GM12878 (cell line): ENCODE data around the gene UNC5B. TPM values are rescaled to one million over a fixed set of nuclear protein-coding genes. Genes with fewer than 3 reads are reported as not detected.

Source experiments
- ATAC-seq: fragments of 200-7000 bp; cut with Tn5 transposase; 3 replicates; pipeline ENCODE4 v1.9.1; 2020; ENCODE audit warnings: mild to moderate bottlenecking, moderate library complexity
- BruUV-seq: library from RNA; stranded (reverse); fragments of 400-500 nt; replicated peaks from 2 replicates; lab custom pipeline; 2021; lab: Mats Ljungman, UMichigan
- CTCF ChIA-PET: fragments of 300-600 bp; sonication (Branson Sonifier 250); formaldehyde crosslinking; extraction: SDS; loops from one replicate; lab custom pipeline; 2021; ENCODE audit warnings: inconsistent platforms; lab: Yijun Ruan, JAX
- POLR2A ChIA-PET: fragments of 350-600 bp; formaldehyde crosslinking; extraction: SDS; loops from one replicate; lab custom pipeline; 2021; ENCODE audit warnings: inconsistent platforms; lab: Charles Lee
- RAD21 ChIA-PET: fragments of 300-600 bp; sonication (Branson Sonifier 250); formaldehyde crosslinking; loops from one replicate; lab custom pipeline; 2023; ENCODE audit warnings: antibody characterized with exemption; ENCODE audit not compliant: unreplicated experiment; lab: Charles Lee
- SMC1A ChIA-PET: fragments of 300-600 bp; sonication (Branson Sonifier 250); formaldehyde crosslinking; loops from one replicate; lab custom pipeline; 2023; ENCODE audit not compliant: unreplicated experiment, uncharacterized antibody; lab: Charles Lee
- DNase-seq: peaks from one replicate; pipeline ENCODE4 v3.0.0-alpha.2; 2011; ENCODE audit warnings: low read depth, low spot score
- FAIRE-seq: peaks from 3 replicates; lab custom pipeline; 2011; peaks lifted over from hg19 to GRCh38; lab: Jason Lieb, UNC
- H2AFZ ChIP-seq: 2 replicates; pipeline ENCODE4 v1.6.0; 2011; ENCODE audit warnings: low read depth, low read length, control low read depth; ENCODE audit not compliant: control insufficient read depth
- H3K27ac ChIP-seq: 2 replicates; pipeline ENCODE4 v1.5.1; 2011; ENCODE audit warnings: control low read depth; ENCODE audit not compliant: control insufficient read depth, insufficient read depth
- H3K27me3 ChIP-seq, 2 experiments: replicated peaks in 1 of 2; 2 replicates each; pipeline versions ENCODE4 v1.6.0 to v1.6.1; 2011; ENCODE audit warnings: low read length in 1 of 2; ENCODE audit not compliant: control insufficient read depth in 2 of 2, insufficient read depth in 2 of 2
- H3K36me3 ChIP-seq, 2 experiments: 2 replicates each; pipeline ENCODE4 v1.5.1; 2011; ENCODE audit warnings: low read length in 1 of 2; ENCODE audit not compliant: control insufficient read depth in 2 of 2, insufficient read depth in 2 of 2
- H3K4me1 ChIP-seq: 2 replicates; pipeline ENCODE4 v1.6.1; 2011; ENCODE audit warnings: mild to moderate bottlenecking, low read length, moderate library complexity, mixed read lengths; ENCODE audit not compliant: control insufficient read depth, insufficient read depth
- H3K4me2 ChIP-seq: 2 replicates; pipeline ENCODE4 v1.6.0; 2011; ENCODE audit warnings: control low read depth; ENCODE audit not compliant: control insufficient read depth, insufficient read depth
- H3K4me3 ChIP-seq: fragments of 200-600 bp; sonication (generic); 2 replicates; pipeline ENCODE4 v1.5.1; 2016
- H3K79me2 ChIP-seq: 2 replicates; pipeline ENCODE4 v1.6.0; 2011; ENCODE audit warnings: low read length; ENCODE audit not compliant: control insufficient read depth, insufficient read depth
- H3K9ac ChIP-seq: 2 replicates; pipeline ENCODE4 v1.8.0; 2011; ENCODE audit warnings: low read length, control low read depth, mixed read lengths; ENCODE audit not compliant: control insufficient read depth, insufficient read depth
- H3K9me3 ChIP-seq: replicated peaks from 3 replicates; pipeline ENCODE4 v1.5.1; 2011; ENCODE audit warnings: mild to moderate bottlenecking, low read length; ENCODE audit not compliant: control insufficient read depth, insufficient read depth
- H4K20me1 ChIP-seq: 2 replicates; pipeline ENCODE4 v1.6.0; 2011; ENCODE audit not compliant: control insufficient read depth, insufficient read depth
- CBX3 ChIP-seq: fragments of 200-600 bp; sonication (generic); IDR thresholded peaks from 2 replicates; pipeline ENCODE4 v1.6.1; 2016; ENCODE audit warnings: low read depth, borderline replicate concordance
- FOS ChIP-seq: IDR thresholded peaks from 3 replicates; pipeline ENCODE4 v1.6.1; 2011; ENCODE audit warnings: borderline replicate concordance; ENCODE audit not compliant: insufficient read length; ENCODE audit errors: extremely low read depth
- HDAC6 ChIP-seq: fragments of 200-600 bp; sonication (generic); IDR thresholded peaks from one replicate; pipeline ENCODE4 v1.8.0; 2017; ENCODE audit warnings: antibody characterized with exemption; ENCODE audit not compliant: unreplicated experiment
- HDGF ChIP-seq: fragments of 450-650 bp; IDR thresholded peaks from 2 replicates; pipeline ENCODE4 v1.6.1; 2016; ENCODE audit warnings: antibody characterized with exemption
- MXI1 ChIP-seq: fragments of 150-350 bp; IDR thresholded peaks from 2 replicates; pipeline ENCODE4 v1.6.1; 2011; ENCODE audit warnings: low read depth, mild to moderate bottlenecking, inconsistent platforms, low read length, improper control_type of control experiment
- NFYB ChIP-seq: IDR thresholded peaks from 2 replicates; pipeline ENCODE4 v1.6.1; 2011; ENCODE audit warnings: low read depth, mild to moderate bottlenecking, low read length, improper control_type of control experiment, moderate library complexity; ENCODE audit not compliant: insufficient read depth
- NR2F1 ChIP-seq: fragments of 450-650 bp; conservative IDR thresholded peaks from 2 replicates; pipeline ENCODE4 v1.6.1; 2017; ENCODE audit warnings: mild to moderate bottlenecking
- POLR2A ChIP-seq: IDR thresholded peaks from 2 replicates; pipeline ENCODE4 v1.6.1; 2011; ENCODE audit warnings: low read depth, mild to moderate bottlenecking, low read length
- PRDM15 ChIP-seq: fragments of 450-650 bp; formaldehyde crosslinking; IDR thresholded peaks from 2 replicates; pipeline ENCODE4 v1.4.0; 2020; ENCODE audit warnings: mild to moderate bottlenecking, moderate library complexity
- RAD21 ChIP-seq: IDR thresholded peaks from 2 replicates; pipeline ENCODE4 v1.6.1; 2011; ENCODE audit warnings: mild to moderate bottlenecking, low read depth, low read length, moderate library complexity; ENCODE audit not compliant: insufficient read depth
- SPI1 ChIP-seq: IDR thresholded peaks from 2 replicates; pipeline ENCODE4 v1.6.1; 2011; ENCODE audit warnings: low read depth, mild to moderate bottlenecking, low read length, moderate library complexity, borderline replicate concordance; ENCODE audit not compliant: insufficient read depth
- STAT1 ChIP-seq: fragments of 450-650 bp; conservative IDR thresholded peaks from 2 replicates; pipeline ENCODE4 v1.6.1; 2014; ENCODE audit warnings: antibody characterized with exemption, mild to moderate bottlenecking
- SUPT20H ChIP-seq: IDR thresholded peaks from 2 replicates; pipeline ENCODE4 v1.6.1; 2011; ENCODE audit warnings: low read depth, mild to moderate bottlenecking, low read length, moderate library complexity, borderline replicate concordance; ENCODE audit not compliant: control insufficient read depth
- TCF3 ChIP-seq: IDR thresholded peaks from 2 replicates; pipeline ENCODE4 v1.6.1; 2012; ENCODE audit warnings: low read depth, mild to moderate bottlenecking, low read length, borderline replicate concordance; ENCODE audit not compliant: insufficient read depth
- ZBTB11 ChIP-seq: fragments of 450-650 bp; formaldehyde crosslinking; IDR thresholded peaks from 2 replicates; pipeline ENCODE4 v1.5.0; 2022; ENCODE audit warnings: mild to moderate bottlenecking, missing genetic modification characterization
- ZNF384 ChIP-seq: IDR thresholded peaks from 2 replicates; pipeline ENCODE4 v1.6.1; 2012; ENCODE audit warnings: low read depth, mild to moderate bottlenecking, low read length, improper control_type of control experiment, borderline replicate concordance
- WGBS: methylation state at CpG from one replicate; pipeline ENCODE4 v1.1.6; 2016; ENCODE audit warnings: low lambda C conversion rate; ENCODE audit not compliant: insufficient replicate concordance, insufficient coverage; ENCODE audit errors: missing lambda C conversion rate; 5-methylcytosine and 5-hydroxymethylcytosine counted together
- in situ Hi-C: fragments of 300-500 bp; cut with MboI; formaldehyde crosslinking; loops from 9 replicates; pipeline ENCODE4 v1.14.3; 2018; ENCODE audit warnings: mixed read lengths
- intact Hi-C: fragments of 100-400 bp; cut with micrococcal nuclease; formaldehyde crosslinking; loops from one replicate; pipeline ENCODE4 v1.14.2; 2022; ENCODE audit not compliant: unreplicated experiment
- polyA plus RNA-seq, 11 experiments: library from polyadenylated mRNA; depleted of rRNA in 4 of 11; unstranded in 6 of 11; stranded (reverse) in 5 of 11; fragments of >200 nt; fragmentation: Nextera tagmentation in 4 of 11; fragmentation: Illumina TruSeq in 1 of 11; extraction: Ambion mirVana in 4 of 11; extraction: Trizol in 1 of 11; gene quantifications; 1 replicate in 1 of 11; 2 replicates in 10 of 11; pipeline versions ENCODE4 v1.2.1 to v1.2.3, GENCODE V29; 2011 to 2016; ENCODE audit warnings: inconsistent platforms in 2 of 11, missing spikeins in 2 of 11, low read depth in 1 of 11
- total RNA-seq, 4 experiments: library from RNA; depleted of rRNA in 3 of 4; stranded (reverse); fragments of >200 nt in 3 of 4; fragmentation: Illumina TruSeq in 1 of 4; extraction: Trizol in 1 of 4; gene quantifications; 2 replicates each; pipeline versions ENCODE4 v1.2.1 to v1.2.3, GENCODE V29; 2013 to 2021

Gene UNC5B
- total and polyA plus RNA-seq, 10 of the 15 experiments (the other 5 are each of a cell fraction or from before 2014, with no cell fraction given), result 0.03 to 0.08 TPM; not detected in 8

- H3K36me3 ChIP-seq, result no peaks in the 10 kb centered on the region
- intact Hi-C loops (no loop called here), in situ Hi-C loops (no loop called here)
- no peak overlapping the region for H3K27ac ChIP-seq
- POLR2A ChIA-PET, result no interaction called here
- no TSS peak for BruUV-seq
- no peak for DNase-seq
- H3K4me1 ChIP-seq, result peaks cover 9% of the 10 kb centered on the region; the same call in 1 of the 2 replicates
- no peak overlapping the region for H3K4me2 ChIP-seq
- no peak overlapping the region for H3K4me3 ChIP-seq
- H3K27me3 ChIP-seq, result 0 out of 4 replicates have a peak, but pooled peaks cover 0 to 3% of the 10 kb centered on the region in 2 experiments
- TF ChIP-seq RAD21 (no peak), PRDM15 (CRISPR knock-in tag) (no peak), STAT1 (no peak), SPI1 (no peak), FOS (no peak), SUPT20H (no peak), CBX3 (no peak), HDAC6 (no peak), ZNF384 (no peak), NFYB (no peak), ZBTB11 (no peak), HDGF (no peak), MXI1 (no peak), POLR2A (no peak), TCF3 (no peak), NR2F1 (no peak)
- H2AFZ ChIP-seq, result no peak overlapping the region
- RAD21 ChIA-PET, result no interaction called here
- H3K79me2 ChIP-seq, result no peaks in the 10 kb centered on the region
- ATAC-seq, result no peak
- no peak overlapping the region for H3K9ac ChIP-seq
- FAIRE-seq, result no peak
- H3K9me3 ChIP-seq, result no peaks in the 10 kb centered on the region
- SMC1A ChIA-PET, result no interaction called here
- WGBS, result 60% methylated on average over 3 of the region's 3 CpGs
- no peaks in the 10 kb centered on the region for H4K20me1 ChIP-seq
- CTCF ChIA-PET, result interaction anchor here (0.6 to 1.3 kb wide), 4 partner anchors 8 to 401 kb away, joined by 3 to 8 read pairs (median 4); no protein-coding TSS in a partner anchor
Observed at GRCh38 chr10:71306979-71307378, 94.6 kb downstream of the UNC5B start.
